ENCODE measurements around the gene DNAJC16.

DNA sequence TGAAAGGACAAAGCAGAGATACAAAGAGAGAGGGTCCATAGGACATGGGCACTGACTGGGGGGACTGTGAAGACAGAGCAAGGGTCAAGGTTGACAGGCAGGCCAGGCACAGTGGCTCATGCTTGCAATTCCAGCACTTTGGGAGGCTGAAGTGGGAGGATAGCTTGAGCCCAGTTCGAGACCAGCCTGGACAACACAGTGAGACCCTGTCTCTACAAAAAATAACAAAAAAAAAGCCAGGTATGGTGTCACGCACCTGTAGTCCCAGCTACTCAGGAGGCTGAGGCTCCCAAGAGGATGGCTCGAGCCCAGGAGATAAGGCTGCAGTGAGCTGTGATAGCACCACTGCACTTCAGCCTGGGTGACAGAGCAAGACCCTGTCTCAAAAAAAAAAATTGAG, 7.0 kb upstream of the DNAJC16 start:
- TF ChIP-seq, protein P1, sequence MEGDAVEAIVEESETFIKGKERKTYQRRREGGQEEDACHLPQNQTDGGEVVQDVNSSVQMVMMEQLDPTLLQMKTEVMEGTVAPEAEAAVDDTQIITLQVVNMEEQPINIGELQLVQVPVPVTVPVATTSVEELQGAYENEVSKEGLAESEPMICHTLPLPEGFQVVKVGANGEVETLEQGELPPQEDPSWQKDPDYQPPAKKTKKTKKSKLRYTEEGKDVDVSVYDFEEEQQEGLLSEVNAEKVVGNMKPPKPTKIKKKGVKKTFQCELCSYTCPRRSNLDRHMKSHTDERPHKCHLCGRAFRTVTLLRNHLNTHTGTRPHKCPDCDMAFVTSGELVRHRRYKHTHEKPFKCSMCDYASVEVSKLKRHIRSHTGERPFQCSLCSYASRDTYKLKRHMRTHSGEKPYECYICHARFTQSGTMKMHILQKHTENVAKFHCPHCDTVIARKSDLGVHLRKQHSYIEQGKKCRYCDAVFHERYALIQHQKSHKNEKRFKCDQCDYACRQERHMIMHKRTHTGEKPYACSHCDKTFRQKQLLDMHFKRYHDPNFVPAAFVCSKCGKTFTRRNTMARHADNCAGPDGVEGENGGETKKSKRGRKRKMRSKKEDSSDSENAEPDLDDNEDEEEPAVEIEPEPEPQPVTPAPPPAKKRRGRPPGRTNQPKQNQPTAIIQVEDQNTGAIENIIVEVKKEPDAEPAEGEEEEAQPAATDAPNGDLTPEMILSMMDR (IDR thresholded peaks at IDR 0.05) = no peak
- TF ChIP-seq POLR2A (IDR thresholded peaks at IDR 0.05) = no peak

Data from esophagus squamous epithelium (tissue), 4 donors.